ENCODE measurements around the gene TCN1. TPM values are rescaled to one million over a fixed set of nuclear protein-coding genes. Genes with fewer than 3 reads are reported as not detected.

Gene TCN1
- total and polyA plus RNA-seq, 2 of the 8 experiments (the other 6 are each of a cell fraction or from before 2014, with no cell fraction given): not detected

- Histone ChIP-seq H2AFZ (ENCODE audit: low read length) (0 out of 2 replicates have a peak overlapping the region, but pooled peaks have one; percentile 70), H3K23ac (ENCODE audit: insufficient read length) (no peak overlapping the region), H3K14ac (ENCODE audit: insufficient read length) (no peak overlapping the region), H2BK12ac (ENCODE audit: low read depth, low read length) (no peak overlapping the region), H2AK5ac (ENCODE audit: low read depth, low read length) (no peak overlapping the region), H4K20me1 (replicated peaks in 1 of 2; ENCODE audit: control insufficient read depth in 1 of 2, insufficient read depth in 2 of 2, low read length in 2 of 2) (peaks cover 0 to 3% of the 10 kb centered on the region in 2 experiments), H4K5ac (ENCODE audit: insufficient read length, low read depth, low read length) (no peak overlapping the region), H3K9me3 (ENCODE audit: insufficient read depth in 2 of 2, low read depth in 1 of 2, low read length in 1 of 2) (no peaks in the 10 kb centered on the region), H3K4me3 (ENCODE audit: extremely low read depth in 1 of 4, insufficient read depth in 2 of 4, low read depth in 3 of 4, low read length in 4 of 4) (peak overlapping the region; percentile 79 to 100 (median 90); a peak in 7 of 8 replicates), H2BK5ac (ENCODE audit: low read depth, low read length) (peak overlapping the region; percentile 27; the same call in 1 of the 2 replicates), H3K18ac (ENCODE audit: extremely low read depth, low read length) (no peak overlapping the region), H3K27me3 (replicated peaks in 1 of 4; ENCODE audit: control insufficient read depth in 3 of 4, extremely low read depth in 1 of 4, insufficient read depth in 3 of 4, low read length in 3 of 4) (no peaks in the 10 kb centered on the region), H2BK20ac (ENCODE audit: low read length) (no peak overlapping the region), H4K91ac (replicated peaks; ENCODE audit: insufficient read length, low read length) (peak overlapping the region; percentile 22), H3K79me1 (ENCODE audit: low read depth, low read length) (0 out of 2 replicates have a peak, but pooled peaks cover 3% of the 10 kb centered on the region), H3K23me2 (ENCODE audit: low read depth, low read length) (0 out of 2 replicates have a peak, but pooled peaks cover 4% of the 10 kb centered on the region), H3K9ac (replicated peaks in 1 of 4; ENCODE audit: extremely low read depth in 1 of 4, low read depth in 3 of 4, low read length in 3 of 4) (no peak overlapping the region; a peak in 2 of 7 replicates), H3K27ac (ENCODE audit: low read depth, low read length) (peak overlapping the region; percentile 87; the same call in 1 of the 2 replicates), H3K36me3 (ENCODE audit: control insufficient read depth in 2 of 4, insufficient read depth in 4 of 4, low read length in 3 of 4) (peaks cover 3 to 23% (median 14%) of the 10 kb centered on the region in 4 experiments), H3K79me2 (ENCODE audit: control insufficient read depth in 1 of 2, insufficient read depth in 2 of 2, low read length in 2 of 2) (peaks cover 0 to 11% of the 10 kb centered on the region in 2 experiments; a peak in 2 of 4 replicates), H3K4me2 (ENCODE audit: insufficient read depth in 1 of 2, low read depth in 2 of 2, low read length in 2 of 2) (peak overlapping the region; percentile 77 to 85), H2BK120ac (replicated peaks; ENCODE audit: low read depth, low read length) (no peak overlapping the region), H3K4ac (replicated peaks; ENCODE audit: insufficient read length, low read depth, low read length) (no peak overlapping the region), H2BK15ac (ENCODE audit: low read length) (no peak overlapping the region), H4K8ac (ENCODE audit: extremely low read depth, insufficient read depth, low read length) (peak overlapping the region; percentile 38; the same call in 1 of the 2 replicates), H3K4me1 (replicated peaks in 1 of 4; ENCODE audit: control insufficient read depth in 3 of 4, insufficient read depth in 4 of 4, low read length in 3 of 4) (peaks cover 0 to 10% (median 3%) of the 10 kb centered on the region in 4 experiments; a peak in 5 of 7 replicates), H3K56ac (replicated peaks; ENCODE audit: insufficient read length, low read depth, low read length) (no peak overlapping the region)
- CTCF ChIA-PET (ENCODE audit: partially characterized antibody): interaction anchor here (1.2 to 4.6 kb wide), 5 partner anchors 9 to 319 kb away, joined by 3 to 23 read pairs (median 7); partner anchors contain the start of gene STX3
- FAIRE-seq (no peak), DNase-seq (ENCODE audit: low read depth in 1 of 2, low spot score in 2 of 2) (no peak)
- POLR2A ChIA-PET (ENCODE audit: partially characterized antibody): interaction anchor here (0.9 to 2.3 kb wide), 7 partner anchors 10 to 247 kb away, joined by 3 to 13 read pairs (median 3); partner anchors contain the start of genes PATL1 and STX3
- WGBS, 2 experiments (ENCODE audit: extremely low coverage in 1 of 2, insufficient coverage in 1 of 2, insufficient read length in 1 of 2, insufficient replicate concordance in 2 of 2, low coverage in 1 of 2, low lambda C conversion rate in 2 of 2, missing lambda C conversion rate in 1 of 2): 17% methylated on average over 8 of the region's 8 CpGs; no CpG with 5 or more reads in 1 of the 2 experiments
- TF ChIP-seq HDAC2 (IDR thresholded peaks at IDR 0.05; ENCODE audit: borderline replicate concordance in 1 of 2, low read depth in 2 of 2, low read length in 2 of 2) (no peak), KDM4A (IDR thresholded peaks at IDR 0.05; ENCODE audit: low read depth, low read length, severe bottlenecking) (no peak), TAF7 (optimal IDR thresholded peaks at IDR 0.05; ENCODE audit: borderline replicate concordance, low read depth, low read length) (no peak), TBP (IDR thresholded peaks at IDR 0.05; ENCODE audit: low read depth, low read length) (no peak), POLR2AphosphoS5 (IDR thresholded peaks at IDR 0.05; ENCODE audit: low read depth, low read length) (no peak), NRF1 (IDR thresholded peaks at IDR 0.05; ENCODE audit: low read depth, low read length) (no peak), ATF3 (IDR thresholded peaks at IDR 0.05; ENCODE audit: insufficient read depth, low read depth, low read length) (no peak), SAP30 (IDR thresholded peaks at IDR 0.05; ENCODE audit: insufficient read depth, insufficient replicate concordance, low read length) (no peak), RAD21 (IDR thresholded peaks at IDR 0.05 in 1 of 2, conservative IDR thresholded peaks at IDR 0.05 in 1 of 2; ENCODE audit: low read depth in 2 of 2, low read length in 2 of 2) (no peak), SP4 (IDR thresholded peaks at IDR 0.05; ENCODE audit: low read length) (no peak), HDAC6 (IDR thresholded peaks at IDR 0.05; ENCODE audit: low read depth, low read length) (no peak), SP1 (IDR thresholded peaks at IDR 0.05; ENCODE audit: low read depth, low read length) (no peak; the same call in 1 of the 2 replicates)
Measured at GRCh38 chr11:59810911-59811259, 55.4 kb downstream of the TCN1 start.

All from H1 (cell line).